ENCODE data around the gene HINT2.

The HINT2 gene

GRCh38 chr9:35811381-35812024, 3.3 kb downstream of the HINT2 start:
- no peak for DNase-seq

GRCh38 chr9:35810122-35810521, 4.7 kb downstream of the HINT2 start:
- no peak for DNase-seq

- no peak for DNase-seq
Measured at GRCh38 chr9:35808433-35808832, 6.4 kb downstream of the HINT2 start.

GRCh38 chr9:35806101-35806500, 8.7 kb downstream of the HINT2 start:
- DNase-seq = no peak

GRCh38 chr9:35801328-35802128, 13.3 kb downstream of the HINT2 start:
- DNase-seq = no peak

- no peak for DNase-seq
Measured at GRCh38 chr9:35800530-35800929, 14.3 kb downstream of the HINT2 start.

- no peak for DNase-seq
Measured at GRCh38 chr9:35798658-35799374, 16.0 kb downstream of the HINT2 start.

GRCh38 chr9:35797311-35798109, 17.3 kb downstream of the HINT2 start:
- DNase-seq = no peak

- DNase-seq = no peak
Measured at GRCh38 chr9:35795695-35796094, 19.1 kb downstream of the HINT2 start.

- no peak for DNase-seq
Measured at GRCh38 chr9:35793461-35793860, 21.4 kb downstream of the HINT2 start.

- DNase-seq = no peak
Measured at GRCh38 chr9:35792826-35793225, 22.0 kb downstream of the HINT2 start.

- no peak for DNase-seq
Measured at GRCh38 chr9:35792024-35792813, 22.6 kb downstream of the HINT2 start.

- no peak for DNase-seq
Measured at GRCh38 chr9:35791297-35791921, 23.4 kb downstream of the HINT2 start, which contains the start of gene NPR2. Gene NPR2, plus strand, starts transcription at chr9:35791591. Its CDS starts 818 bp downstream, at chr9:35792409.

- DNase-seq = peak; percentile 88
Measured at GRCh38 chr9:35790385-35791296, 24.2 kb downstream of the HINT2 start.

- no peak for DNase-seq
Measured at GRCh38 chr9:35790025-35790384, 24.8 kb downstream of the HINT2 start.

GRCh38 chr9:35789541-35789940, 25.3 kb downstream of the HINT2 start:
- no peak for DNase-seq

- DNase-seq = no peak
Measured at GRCh38 chr9:35783418-35783817, 31.4 kb downstream of the HINT2 start.

GRCh38 chr9:35781066-35781465, 33.8 kb downstream of the HINT2 start:
- no peak for DNase-seq

- DNase-seq = no peak
Measured at GRCh38 chr9:35778496-35778895, 36.3 kb downstream of the HINT2 start.

GRCh38 chr9:35776018-35776417, 38.8 kb downstream of the HINT2 start:
- no peak for DNase-seq

All from hematopoietic multipotent progenitor cell treated with erythropoietin and hydrocortisone succinate and interleukin-3 and kit ligand, for 4 days (in vitro differentiated cells).